ENCODE measurements around the gene KRTAP3-2.
"Not testable (repeated sequence)": the region's sequence is repeated elsewhere in the genome, so short reads cannot be mapped to it uniquely, and the experiment has no call there.

Gene KRTAP3-2

DNA sequence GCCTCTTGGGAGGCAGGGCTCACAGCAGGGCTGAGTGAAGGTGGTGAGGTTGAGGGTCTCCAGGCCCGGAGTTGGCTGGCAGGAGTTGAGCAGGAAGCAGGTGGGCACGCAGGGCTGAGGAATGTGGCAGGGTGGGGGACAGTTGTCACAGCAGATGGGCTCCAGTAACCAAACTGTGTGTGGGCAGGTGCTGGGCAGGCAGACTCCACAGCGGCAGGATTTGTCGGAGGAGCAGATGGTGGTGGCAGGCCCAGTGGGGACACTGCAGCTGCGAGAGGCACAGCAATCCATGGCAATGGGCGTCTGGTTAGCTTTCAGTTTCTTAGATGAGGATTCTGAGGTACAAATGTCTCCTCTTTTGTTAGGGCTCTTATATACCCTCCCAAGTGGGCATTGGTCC is at the start of gene KRTAP3-2:
TSS of gene KRTAP3-2 (minus strand) at position 344 of the 400 bp plus-strand sequence. CDS start at position 291, 53 bp downstream.
- not testable (repeated sequence) for H3K4me1 ChIP-seq (ENCODE audit: control insufficient read depth, insufficient read depth, low read length); DNase-seq (ENCODE audit: low read depth); H3K9ac ChIP-seq (ENCODE audit: low read length); H3K36me3 ChIP-seq (ENCODE audit: control insufficient read depth, insufficient read depth, low read length, severe bottlenecking); H3K9me3 ChIP-seq (ENCODE audit: control insufficient read depth, low read length); H3K27me3 ChIP-seq (replicated peaks; ENCODE audit: control insufficient read depth, insufficient read depth, low read length); H3K4me3 ChIP-seq (ENCODE audit: low read length)

DNA sequence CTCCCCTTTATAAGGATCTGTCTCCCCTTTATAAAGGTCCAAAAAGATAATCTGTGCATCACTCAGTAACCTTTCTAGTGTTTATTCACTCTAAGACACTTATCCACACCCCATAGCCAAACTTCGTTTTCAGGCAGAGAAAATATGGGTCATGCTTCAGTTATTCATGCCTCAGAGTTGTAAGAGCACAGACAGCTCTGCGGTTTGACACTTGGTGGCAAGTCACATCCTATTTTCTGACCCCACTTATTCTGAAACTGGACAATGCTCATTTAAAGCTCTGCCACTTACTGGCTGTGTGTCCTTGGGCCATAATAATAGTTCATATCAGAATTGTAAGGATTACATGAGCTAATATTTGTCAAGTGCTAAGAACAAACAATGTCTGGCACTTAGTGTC is 49.4 kb upstream of the KRTAP3-2 start:
- peak overlapping the region; percentile 2 for H3K9ac ChIP-seq (ENCODE audit: low read length)
- no peak overlapping the region for H3K4me3 ChIP-seq (ENCODE audit: low read length)
- H3K36me3 ChIP-seq (ENCODE audit: control insufficient read depth, insufficient read depth, low read length, severe bottlenecking), result no peaks in the 10 kb centered on the region
- peaks cover 6% of the 10 kb centered on the region for H3K9me3 ChIP-seq (ENCODE audit: control insufficient read depth, low read length)
- no peaks in the 10 kb centered on the region for H3K27me3 ChIP-seq (replicated peaks; ENCODE audit: control insufficient read depth, insufficient read depth, low read length)
- H3K4me1 ChIP-seq (ENCODE audit: control insufficient read depth, insufficient read depth, low read length), result peaks cover 17% of the 10 kb centered on the region
- peak; percentile 68 for DNase-seq (ENCODE audit: low read depth)

DNA sequence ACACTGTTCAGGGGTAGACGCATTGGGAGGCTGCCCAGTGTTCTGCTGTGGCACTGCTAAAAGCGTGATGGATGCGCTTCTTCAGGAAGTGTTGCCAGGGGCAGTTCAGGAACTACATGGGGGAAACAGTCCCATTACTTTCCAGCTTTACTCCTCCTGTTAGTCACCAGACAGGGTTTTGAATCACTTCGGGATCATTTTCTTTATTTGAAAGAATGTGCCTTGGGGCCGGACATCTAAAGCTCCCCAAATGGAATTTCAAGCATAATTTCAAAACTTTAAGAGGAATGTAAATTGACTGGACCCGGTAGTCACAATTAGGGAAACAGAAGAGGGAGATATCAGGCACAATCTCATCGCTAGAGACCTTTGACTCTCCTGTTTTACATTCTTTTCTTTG is 48.7 kb upstream of the KRTAP3-2 start:
- Histone ChIP-seq H3K9ac (ENCODE audit: low read length) (peak overlapping the region; percentile 2), H3K27me3 (replicated peaks; ENCODE audit: control insufficient read depth, insufficient read depth, low read length) (no peaks in the 10 kb centered on the region)
- peak; percentile 77 for DNase-seq (ENCODE audit: low read depth)

DNA sequence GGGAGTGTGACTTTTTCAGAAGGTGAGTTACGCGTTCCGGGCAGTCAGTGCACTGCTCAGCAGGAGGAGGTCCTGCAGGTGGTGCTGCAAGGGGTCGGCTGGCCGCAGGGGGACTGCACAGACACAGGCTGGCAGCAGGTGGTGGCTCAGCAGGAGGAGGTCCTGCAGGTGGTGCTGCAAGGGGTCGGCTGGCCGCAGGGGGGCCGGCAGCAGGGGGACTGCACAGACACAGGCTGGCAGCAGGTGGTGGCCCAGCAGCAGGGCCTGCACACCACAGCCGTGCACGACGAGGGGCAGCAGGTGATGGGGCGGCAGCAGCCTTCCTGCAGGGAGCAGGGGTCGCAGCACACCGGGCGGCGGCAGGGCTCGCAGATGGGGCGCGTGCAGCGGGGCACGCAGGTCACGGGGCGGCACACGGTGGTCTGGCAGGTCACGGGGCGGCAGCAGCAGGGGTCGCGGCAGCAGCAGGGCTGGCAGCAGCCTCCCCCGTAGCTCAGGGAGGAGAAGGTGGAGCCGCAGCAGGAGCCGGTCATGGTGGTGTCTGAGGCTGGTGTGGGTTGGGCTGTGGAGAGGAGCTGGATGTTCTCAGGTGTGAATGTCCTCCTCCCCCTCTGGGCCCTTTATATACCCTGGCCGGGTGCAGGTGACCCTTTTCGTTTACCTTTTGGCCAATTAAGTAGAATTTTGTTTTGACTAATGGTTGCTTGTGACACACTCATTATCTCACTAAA is 47.2 kb upstream of the KRTAP3-2 start, which contains the start of gene KRTAP2-1:
TSS of gene KRTAP2-1 (minus strand) at position 582 of the 731 bp plus-strand sequence. CDS start at position 533, 49 bp downstream.
- DNase-seq (ENCODE audit: low read depth); H3K36me3 ChIP-seq (ENCODE audit: control insufficient read depth, insufficient read depth, low read length, severe bottlenecking); H3K9me3 ChIP-seq (ENCODE audit: control insufficient read depth, low read length); H3K9ac ChIP-seq (ENCODE audit: low read length); H3K4me3 ChIP-seq (ENCODE audit: low read length); H3K27me3 ChIP-seq (replicated peaks; ENCODE audit: control insufficient read depth, insufficient read depth, low read length): not testable (repeated sequence)
- peaks cover 12% of the 10 kb centered on the region for H3K4me1 ChIP-seq (ENCODE audit: control insufficient read depth, insufficient read depth, low read length)

More for the DNA sequence above, 48.7 kb upstream of the KRTAP3-2 start:
- Histone ChIP-seq H3K4me1 (ENCODE audit: control insufficient read depth, insufficient read depth, low read length) (peaks cover 17% of the 10 kb centered on the region), H3K4me3 (ENCODE audit: low read length) (no peak overlapping the region), H3K9me3 (ENCODE audit: control insufficient read depth, low read length) (peaks cover 4% of the 10 kb centered on the region), H3K36me3 (ENCODE audit: control insufficient read depth, insufficient read depth, low read length, severe bottlenecking) (no peaks in the 10 kb centered on the region)

DNA sequence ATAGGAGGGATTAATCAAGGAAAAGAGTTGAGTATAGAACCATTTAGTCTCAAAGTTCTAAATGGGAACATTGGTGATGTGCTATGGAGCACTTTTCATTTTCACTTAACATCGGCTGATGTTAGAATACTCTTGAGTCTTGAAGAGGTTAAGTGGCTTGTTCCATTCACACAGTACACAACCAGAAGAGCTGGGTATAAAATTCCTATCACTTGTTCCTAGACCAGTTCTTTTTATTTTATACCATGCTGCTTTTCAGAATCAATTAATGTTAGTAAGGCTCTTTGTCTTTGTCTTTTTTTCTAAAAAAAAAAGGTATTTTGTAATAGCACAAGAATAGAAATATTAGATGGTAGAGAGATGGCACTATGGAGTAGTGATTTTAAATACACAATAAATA is 43.2 kb upstream of the KRTAP3-2 start:
- H3K9me3 ChIP-seq (ENCODE audit: control insufficient read depth, low read length), result peaks cover 2% of the 10 kb centered on the region
- H3K4me1 ChIP-seq (ENCODE audit: control insufficient read depth, insufficient read depth, low read length), result no peaks in the 10 kb centered on the region
- no peak for DNase-seq (ENCODE audit: low read depth)
- H3K27me3 ChIP-seq (replicated peaks; ENCODE audit: control insufficient read depth, insufficient read depth, low read length), result no peaks in the 10 kb centered on the region
- no peaks in the 10 kb centered on the region for H3K36me3 ChIP-seq (ENCODE audit: control insufficient read depth, insufficient read depth, low read length, severe bottlenecking)
- H3K4me3 ChIP-seq (ENCODE audit: low read length), result no peak overlapping the region
- no peak overlapping the region for H3K9ac ChIP-seq (ENCODE audit: low read length)

DNA sequence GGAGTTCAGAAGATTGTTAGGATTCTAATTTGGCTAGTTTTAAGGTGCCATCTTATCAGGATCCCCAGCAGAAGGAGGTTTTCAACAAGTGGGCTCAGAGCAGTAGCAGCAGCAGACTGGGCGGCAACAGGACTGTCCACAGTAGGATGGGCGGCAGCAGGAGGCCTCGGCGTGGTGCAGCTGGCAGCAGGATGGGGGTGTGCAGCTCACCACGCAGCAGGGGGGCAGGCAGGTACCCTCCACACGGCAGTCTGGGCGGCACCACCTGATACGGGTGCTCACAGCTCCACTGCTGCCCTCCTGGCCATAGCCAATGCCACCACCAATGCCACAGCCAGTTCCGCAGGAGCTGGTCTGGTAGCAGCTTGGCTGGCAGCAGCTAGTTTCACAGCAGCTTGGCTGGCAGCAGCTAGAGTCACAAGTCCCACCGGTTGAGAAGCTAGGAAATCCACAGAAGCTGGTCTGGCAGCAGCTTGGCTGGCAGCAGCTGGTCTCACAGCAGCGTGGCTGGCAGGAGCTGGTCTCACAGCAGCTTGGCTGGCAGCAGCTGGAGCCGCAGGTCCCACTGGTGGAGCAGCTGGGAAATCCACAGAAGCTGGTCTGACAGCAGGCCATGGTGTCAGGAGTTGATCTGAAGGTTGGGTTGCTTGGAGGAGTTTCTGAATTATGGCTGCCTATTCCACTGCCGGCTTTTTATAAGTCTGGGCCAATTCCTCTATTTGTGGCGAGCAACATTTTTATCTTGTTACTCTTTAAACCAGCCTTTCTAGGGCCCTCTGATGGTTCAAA is 41.3 kb upstream of the KRTAP3-2 start, which contains the start of gene KRTAP1-1:
TSS of gene KRTAP1-1 (minus strand) at position 668 of the 789 bp plus-strand sequence. CDS start at position 615, 53 bp downstream.
- not testable (repeated sequence) for H3K4me3 ChIP-seq (ENCODE audit: low read length); H3K27me3 ChIP-seq (replicated peaks; ENCODE audit: control insufficient read depth, insufficient read depth, low read length); H3K36me3 ChIP-seq (ENCODE audit: control insufficient read depth, insufficient read depth, low read length, severe bottlenecking); H3K4me1 ChIP-seq (ENCODE audit: control insufficient read depth, insufficient read depth, low read length); DNase-seq (ENCODE audit: low read depth); H3K9ac ChIP-seq (ENCODE audit: low read length); H3K9me3 ChIP-seq (ENCODE audit: control insufficient read depth, low read length)

DNA sequence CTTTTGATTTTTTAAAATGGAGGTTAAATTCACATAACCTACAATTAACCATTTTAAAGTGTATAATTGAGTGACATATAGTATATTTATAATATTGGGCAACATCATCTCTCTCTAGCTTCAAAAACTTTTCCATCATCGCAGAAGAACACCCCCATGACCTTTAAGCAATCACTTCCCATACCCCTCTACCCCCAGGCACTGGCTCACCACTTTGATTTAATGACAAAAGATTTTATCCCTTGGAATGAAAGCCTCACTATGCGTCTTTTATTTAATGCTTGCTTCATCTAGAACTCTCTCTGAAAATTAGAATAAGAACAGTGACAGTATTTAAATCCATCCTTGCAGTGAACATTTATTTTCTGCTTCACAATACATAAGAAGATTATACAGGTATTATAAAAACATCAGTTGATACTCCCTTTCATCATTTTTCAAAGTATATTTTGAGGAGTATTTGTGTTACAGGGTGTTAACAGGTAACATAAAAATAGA is 38.2 kb upstream of the KRTAP3-2 start:
- Histone ChIP-seq H3K9ac (ENCODE audit: low read length) (no peak overlapping the region), H3K36me3 (ENCODE audit: control insufficient read depth, insufficient read depth, low read length, severe bottlenecking) (no peaks in the 10 kb centered on the region), H3K4me3 (ENCODE audit: low read length) (no peak overlapping the region), H3K4me1 (ENCODE audit: control insufficient read depth, insufficient read depth, low read length) (no peaks in the 10 kb centered on the region), H3K27me3 (replicated peaks; ENCODE audit: control insufficient read depth, insufficient read depth, low read length) (no peaks in the 10 kb centered on the region), H3K9me3 (ENCODE audit: control insufficient read depth, low read length) (peaks cover under 1% of the 10 kb centered on the region)
- no peak for DNase-seq (ENCODE audit: low read depth)

DNA sequence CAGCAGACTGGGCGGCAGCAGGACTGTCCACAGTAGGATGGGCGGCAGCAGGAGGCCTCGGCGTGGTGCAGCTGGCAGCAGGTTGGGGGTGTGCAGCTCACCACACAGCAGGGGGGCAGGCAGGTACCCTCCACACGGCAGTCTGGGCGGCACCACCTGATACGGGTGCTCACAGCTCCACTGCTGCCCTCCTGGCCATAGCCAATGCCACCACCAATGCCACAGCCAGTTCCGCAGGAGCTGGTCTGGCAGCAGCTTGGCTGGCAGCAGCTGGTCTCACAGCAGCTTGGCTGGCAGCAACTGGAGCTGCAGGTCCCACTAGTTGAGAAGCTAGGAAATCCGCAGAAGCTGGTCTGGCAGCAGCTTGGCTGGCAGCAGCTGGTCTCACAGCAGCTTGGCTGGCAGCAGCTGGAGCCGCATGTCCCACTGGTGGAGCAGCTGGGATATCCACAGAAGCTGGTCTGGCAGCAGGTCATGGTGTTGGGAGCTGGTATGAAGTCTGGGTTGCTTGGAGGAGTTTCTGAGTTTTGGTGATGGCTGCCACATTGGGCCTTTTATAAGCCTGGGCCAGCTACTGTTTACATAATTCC is 34.7 kb upstream of the KRTAP3-2 start, which contains the start of gene KRTAP1-3:
TSS of gene KRTAP1-3 (minus strand) at position 529 of the 590 bp plus-strand sequence. CDS start at position 476, 53 bp downstream.
- not testable (repeated sequence) for H3K4me1 ChIP-seq (ENCODE audit: control insufficient read depth, insufficient read depth, low read length); H3K4me3 ChIP-seq (ENCODE audit: low read length); H3K27me3 ChIP-seq (replicated peaks; ENCODE audit: control insufficient read depth, insufficient read depth, low read length); DNase-seq (ENCODE audit: low read depth); H3K9me3 ChIP-seq (ENCODE audit: control insufficient read depth, low read length); H3K9ac ChIP-seq (ENCODE audit: low read length); H3K36me3 ChIP-seq (ENCODE audit: control insufficient read depth, insufficient read depth, low read length, severe bottlenecking)

DNA sequence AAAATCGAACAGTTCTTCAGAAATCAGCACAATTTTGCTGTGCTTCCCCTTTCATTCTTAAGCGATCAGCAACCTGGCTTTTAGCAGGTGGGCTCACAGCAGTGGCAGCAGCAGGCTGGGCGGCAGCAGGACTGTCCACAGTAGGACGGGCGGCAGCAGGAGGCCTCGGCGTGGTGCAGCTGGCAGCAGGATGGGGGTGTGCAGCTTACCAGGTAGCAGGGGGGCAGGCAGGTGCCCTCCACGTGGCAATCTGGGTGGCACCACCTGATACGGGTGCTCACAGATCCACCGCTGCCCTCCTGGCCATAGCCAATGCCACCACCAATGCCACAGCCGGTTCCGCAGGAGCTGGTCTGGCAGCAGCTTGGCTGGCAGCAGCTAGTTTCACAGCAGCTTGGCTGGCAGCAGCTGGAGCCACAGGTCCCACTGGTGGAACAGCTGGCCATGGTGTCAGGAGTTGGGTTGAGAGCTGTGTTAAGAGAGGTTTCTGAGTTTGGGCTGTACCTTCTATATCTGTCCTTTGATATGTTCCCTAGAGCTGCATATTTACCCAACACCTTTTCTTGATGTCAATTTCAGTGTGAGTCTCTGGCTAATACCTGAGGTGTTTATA is 30.0 kb upstream of the KRTAP3-2 start, which contains the start of gene KRTAP1-4:
TSS of gene KRTAP1-4 (minus strand) at position 563 of the 613 bp plus-strand sequence. CDS start at position 446, 117 bp downstream.
- DNase-seq (ENCODE audit: low read depth), result no peak
- H3K27me3 ChIP-seq (replicated peaks; ENCODE audit: control insufficient read depth, insufficient read depth, low read length), result no peaks in the 10 kb centered on the region
- H3K4me1 ChIP-seq (ENCODE audit: control insufficient read depth, insufficient read depth, low read length), result peaks cover 19% of the 10 kb centered on the region
- H3K9ac ChIP-seq (ENCODE audit: low read length), result no peak within 1 kb of the TSS
- H3K9me3 ChIP-seq (ENCODE audit: control insufficient read depth, low read length), result no peaks in the 10 kb centered on the region
- H3K36me3 ChIP-seq (ENCODE audit: control insufficient read depth, insufficient read depth, low read length, severe bottlenecking), result no peaks in the 10 kb centered on the region
- no peak within 1 kb of the TSS for H3K4me3 ChIP-seq (ENCODE audit: low read length)

DNA sequence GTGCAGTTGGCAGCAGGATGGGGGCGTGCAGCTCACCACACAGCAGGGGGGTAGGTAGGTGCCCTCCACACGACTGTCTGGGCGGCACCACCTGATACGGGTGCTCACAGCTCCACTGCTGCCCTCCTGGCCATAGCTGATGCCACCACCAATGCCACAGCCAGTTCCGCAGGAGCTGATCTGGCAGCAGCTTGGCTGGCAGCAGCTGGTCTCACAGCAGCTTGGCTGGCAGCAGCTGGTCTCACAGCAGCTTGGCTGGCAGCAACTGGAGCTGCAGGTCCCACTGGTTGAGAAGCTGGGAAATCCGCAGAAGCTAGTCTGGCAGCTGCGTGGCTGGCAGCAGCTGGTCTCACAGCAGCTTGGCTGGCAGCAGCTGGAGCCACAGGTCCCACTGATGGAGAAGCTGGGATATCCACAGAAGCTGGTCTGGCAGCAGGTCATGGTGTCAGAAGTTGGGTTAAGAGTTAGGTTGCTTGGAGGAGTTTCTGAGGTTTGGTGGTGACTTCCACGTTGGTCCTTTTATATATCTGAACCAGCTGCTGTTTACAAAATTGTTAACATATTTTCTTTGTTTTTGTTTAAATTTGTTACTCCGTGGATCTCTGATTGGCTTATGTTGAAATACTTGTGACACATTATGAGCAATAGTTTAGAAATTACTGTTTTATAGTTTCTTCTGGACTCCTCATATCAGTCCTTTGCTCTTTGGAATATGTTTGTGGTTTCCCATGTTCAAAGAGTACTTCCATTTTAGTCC is 27.2 kb upstream of the KRTAP3-2 start, which contains the start of gene KRTAP1-5:
TSS of gene KRTAP1-5 (minus strand) at position 494 of the 757 bp plus-strand sequence. CDS start at position 441, 53 bp downstream.
- H3K4me3 ChIP-seq (ENCODE audit: low read length), result no peak within 1 kb of the TSS
- H3K36me3 ChIP-seq (ENCODE audit: control insufficient read depth, insufficient read depth, low read length, severe bottlenecking), result no peaks in the 10 kb centered on the region
- peak; percentile 84 for DNase-seq (ENCODE audit: low read depth)
- H3K9me3 ChIP-seq (ENCODE audit: control insufficient read depth, low read length), result no peaks in the 10 kb centered on the region
- peaks cover 22% of the 10 kb centered on the region for H3K4me1 ChIP-seq (ENCODE audit: control insufficient read depth, insufficient read depth, low read length)
- no peak within 1 kb of the TSS for H3K9ac ChIP-seq (ENCODE audit: low read length)
- no peaks in the 10 kb centered on the region for H3K27me3 ChIP-seq (replicated peaks; ENCODE audit: control insufficient read depth, insufficient read depth, low read length)

Data from adipocyte (in vitro differentiated cells).